ENCODE measurements around the gene YIPF6. TPM values are rescaled to one million over a fixed set of nuclear protein-coding genes. Genes with fewer than 3 reads are reported as not detected.
"Not testable (repeated sequence)": the region's sequence is repeated elsewhere in the genome, so short reads cannot be mapped to it uniquely, and the experiment has no call there.

YIPF6 gene
- total and polyA plus RNA-seq, 9 donors = 22.1 to 29.7 (median 26.5) TPM

- Histone ChIP-seq H3K27me3 (ENCODE audit: control insufficient read depth, insufficient read depth, low read length) (no peaks in the 10 kb centered on the region), H3K4me3 (ENCODE audit: low read length) (no peak overlapping the region), H3K4me1 (ENCODE audit: control insufficient read depth, insufficient read depth, low read length) (no peaks in the 10 kb centered on the region), H3K27ac (ENCODE audit: low read length) (no peak overlapping the region), H3K9me3 (replicated peaks; ENCODE audit: control insufficient read depth, low read depth, low read length) (no peaks in the 10 kb centered on the region), H3K36me3 (ENCODE audit: control insufficient read depth, insufficient read depth, low read length) (no peaks in the 10 kb centered on the region)
- no CpG with 5 or more reads among the region's 1 CpG for WGBS (ENCODE audit: insufficient coverage)
- DNase-seq = no peak
Measured at GRCh38 chrX:68463880-68464279, 35.0 kb upstream of the YIPF6 start.

GRCh38 chrX:68464796-68465195, 34.1 kb upstream of the YIPF6 start:
- Histone ChIP-seq H3K27me3 (ENCODE audit: control insufficient read depth, insufficient read depth, low read length) (no peaks in the 10 kb centered on the region), H3K4me3 (ENCODE audit: low read length) (no peak overlapping the region), H3K27ac (ENCODE audit: low read length) (no peak overlapping the region), H3K36me3 (ENCODE audit: control insufficient read depth, insufficient read depth, low read length) (no peaks in the 10 kb centered on the region), H3K4me1 (ENCODE audit: control insufficient read depth, insufficient read depth, low read length) (no peaks in the 10 kb centered on the region), H3K9me3 (replicated peaks; ENCODE audit: control insufficient read depth, low read depth, low read length) (no peaks in the 10 kb centered on the region)
- DNase-seq = no peak
- WGBS (ENCODE audit: insufficient coverage) = 100% methylated on average over 1 of the region's 4 CpGs

GRCh38 chrX:68480969-68481368, 17.9 kb upstream of the YIPF6 start:
- Histone ChIP-seq H3K4me1 (ENCODE audit: control insufficient read depth, insufficient read depth, low read length) (no peaks in the 10 kb centered on the region), H3K9me3 (replicated peaks; ENCODE audit: control insufficient read depth, low read depth, low read length) (no peaks in the 10 kb centered on the region), H3K4me3 (ENCODE audit: low read length) (no peak overlapping the region), H3K36me3 (ENCODE audit: control insufficient read depth, insufficient read depth, low read length) (no peaks in the 10 kb centered on the region), H3K27ac (ENCODE audit: low read length) (no peak overlapping the region), H3K27me3 (ENCODE audit: control insufficient read depth, insufficient read depth, low read length) (peaks cover 2% of the 10 kb centered on the region)
- DNase-seq = no peak
- WGBS (ENCODE audit: insufficient coverage) = no CpG with 5 or more reads among the region's 1 CpG

DNA sequence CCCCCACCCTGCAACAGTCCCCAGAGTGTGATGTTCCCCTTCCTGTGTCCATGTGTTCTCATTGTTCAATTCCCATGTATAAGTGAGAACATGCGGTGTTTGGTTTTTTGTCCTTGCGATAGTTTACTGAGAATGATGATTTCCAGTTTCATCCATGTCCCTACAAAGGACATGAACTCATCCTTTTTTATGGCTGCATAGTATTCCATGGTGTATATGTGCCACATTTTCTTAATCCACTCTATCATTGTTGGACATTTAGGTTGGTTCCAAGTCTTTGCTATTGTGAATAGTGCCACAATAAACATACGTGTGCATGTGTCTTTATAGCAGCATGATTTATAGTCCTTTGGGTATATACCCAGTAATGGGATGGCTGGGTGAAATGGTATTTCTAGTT, 12.7 kb upstream of the YIPF6 start:
- not testable (repeated sequence) for H3K27ac ChIP-seq (ENCODE audit: low read length); H3K4me1 ChIP-seq (ENCODE audit: control insufficient read depth, insufficient read depth, low read length); H3K4me3 ChIP-seq (ENCODE audit: low read length); H3K9me3 ChIP-seq (replicated peaks; ENCODE audit: control insufficient read depth, low read depth, low read length); H3K27me3 ChIP-seq (ENCODE audit: control insufficient read depth, insufficient read depth, low read length); H3K36me3 ChIP-seq (ENCODE audit: control insufficient read depth, insufficient read depth, low read length); DNase-seq
- WGBS (ENCODE audit: insufficient coverage) = no CpG with 5 or more reads among the region's 3 CpGs

DNA sequence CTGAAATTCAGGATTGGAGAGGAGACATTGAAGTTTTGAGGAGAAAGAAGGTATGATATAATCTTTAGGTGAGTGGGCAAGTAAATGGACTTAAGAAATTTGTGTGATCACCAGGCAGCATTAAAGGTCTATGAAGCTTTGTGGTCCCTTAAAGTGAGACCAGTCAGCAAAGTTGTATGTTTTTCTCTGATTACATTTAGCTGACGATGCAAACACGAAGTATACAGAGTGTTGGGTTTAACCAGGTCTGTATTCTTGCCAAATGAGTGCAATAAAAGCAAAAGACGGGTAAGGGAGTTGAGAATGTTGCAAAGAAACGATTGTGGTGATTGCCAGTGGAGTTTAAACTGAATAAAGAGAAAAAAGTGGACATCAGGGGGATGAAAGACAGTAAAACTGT, 11.6 kb upstream of the YIPF6 start:
- no peak for DNase-seq
- no peaks in the 10 kb centered on the region for H3K36me3 ChIP-seq (ENCODE audit: control insufficient read depth, insufficient read depth, low read length)
- no peak overlapping the region for H3K27ac ChIP-seq (ENCODE audit: low read length)
- 48% methylated on average over 4 of the region's 4 CpGs for WGBS (ENCODE audit: insufficient coverage)
- H3K4me1 ChIP-seq (ENCODE audit: control insufficient read depth, insufficient read depth, low read length) = no peaks in the 10 kb centered on the region
- H3K9me3 ChIP-seq (replicated peaks; ENCODE audit: control insufficient read depth, low read depth, low read length) = no peaks in the 10 kb centered on the region
- H3K27me3 ChIP-seq (ENCODE audit: control insufficient read depth, insufficient read depth, low read length) = no peaks in the 10 kb centered on the region
- H3K4me3 ChIP-seq (ENCODE audit: low read length) = no peak overlapping the region

- no CpG with 5 or more reads among the region's 1 CpG for WGBS (ENCODE audit: insufficient coverage)
- no peak for DNase-seq
- no peak overlapping the region for H3K27ac ChIP-seq (ENCODE audit: low read length)
- H3K4me3 ChIP-seq (ENCODE audit: low read length) = no peak overlapping the region
- no peaks in the 10 kb centered on the region for H3K27me3 ChIP-seq (ENCODE audit: control insufficient read depth, insufficient read depth, low read length)
- H3K36me3 ChIP-seq (ENCODE audit: control insufficient read depth, insufficient read depth, low read length) = no peaks in the 10 kb centered on the region
- no peaks in the 10 kb centered on the region for H3K9me3 ChIP-seq (replicated peaks; ENCODE audit: control insufficient read depth, low read depth, low read length)
- H3K4me1 ChIP-seq (ENCODE audit: control insufficient read depth, insufficient read depth, low read length) = no peaks in the 10 kb centered on the region
Measured at GRCh38 chrX:68487924-68488323, 10.9 kb upstream of the YIPF6 start.

DNA sequence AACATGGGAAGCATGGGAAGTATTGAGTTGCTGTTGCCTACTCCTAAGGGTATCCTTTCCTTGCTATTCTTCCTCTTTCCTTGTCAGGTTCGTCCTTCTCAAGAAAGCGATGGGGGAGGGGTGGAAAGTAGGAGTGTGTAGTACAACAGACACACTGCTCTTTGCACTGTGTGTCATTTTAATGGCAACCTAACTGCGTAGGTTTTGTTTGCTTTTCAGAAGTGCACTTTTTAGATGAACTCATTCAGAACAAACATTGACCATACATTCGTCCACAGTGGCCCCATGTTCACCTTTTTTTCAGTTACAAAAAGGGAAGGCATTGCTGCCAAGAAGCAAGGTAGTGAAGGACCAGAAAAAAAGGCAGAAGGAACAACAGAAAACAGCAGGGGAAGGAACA, 10.2 kb upstream of the YIPF6 start:
- no peaks in the 10 kb centered on the region for H3K27me3 ChIP-seq (ENCODE audit: control insufficient read depth, insufficient read depth, low read length)
- no peak overlapping the region for H3K4me3 ChIP-seq (ENCODE audit: low read length)
- DNase-seq = no peak
- H3K27ac ChIP-seq (ENCODE audit: low read length) = no peak overlapping the region
- H3K9me3 ChIP-seq (replicated peaks; ENCODE audit: control insufficient read depth, low read depth, low read length) = no peaks in the 10 kb centered on the region
- WGBS (ENCODE audit: insufficient coverage) = 40% methylated on average over 1 of the region's 4 CpGs
- no peaks in the 10 kb centered on the region for H3K36me3 ChIP-seq (ENCODE audit: control insufficient read depth, insufficient read depth, low read length)
- H3K4me1 ChIP-seq (ENCODE audit: control insufficient read depth, insufficient read depth, low read length) = no peaks in the 10 kb centered on the region

- no peak overlapping the region for H3K27ac ChIP-seq (ENCODE audit: low read length)
- no peaks in the 10 kb centered on the region for H3K36me3 ChIP-seq (ENCODE audit: control insufficient read depth, insufficient read depth, low read length)
- no peak overlapping the region for H3K4me3 ChIP-seq (ENCODE audit: low read length)
- no peaks in the 10 kb centered on the region for H3K9me3 ChIP-seq (replicated peaks; ENCODE audit: control insufficient read depth, low read depth, low read length)
- no peaks in the 10 kb centered on the region for H3K27me3 ChIP-seq (ENCODE audit: control insufficient read depth, insufficient read depth, low read length)
- no peaks in the 10 kb centered on the region for H3K4me1 ChIP-seq (ENCODE audit: control insufficient read depth, insufficient read depth, low read length)
- DNase-seq = peak; percentile 13
Measured at GRCh38 chrX:68490644-68491043, 8.2 kb upstream of the YIPF6 start.

- Histone ChIP-seq H3K4me1 (ENCODE audit: control insufficient read depth, insufficient read depth, low read length) (no peaks in the 10 kb centered on the region), H3K9me3 (replicated peaks; ENCODE audit: control insufficient read depth, low read depth, low read length) (no peaks in the 10 kb centered on the region), H3K4me3 (ENCODE audit: low read length) (no peak overlapping the region), H3K27me3 (ENCODE audit: control insufficient read depth, insufficient read depth, low read length) (no peaks in the 10 kb centered on the region), H3K36me3 (ENCODE audit: control insufficient read depth, insufficient read depth, low read length) (no peaks in the 10 kb centered on the region), H3K27ac (ENCODE audit: low read length) (no peak overlapping the region)
- no peak for DNase-seq
- WGBS (ENCODE audit: insufficient coverage) = no CpG with 5 or more reads among the region's 2 CpGs
Measured at GRCh38 chrX:68492583-68492982, 6.3 kb upstream of the YIPF6 start.

- not testable (repeated sequence) for H3K9me3 ChIP-seq (replicated peaks; ENCODE audit: control insufficient read depth, low read depth, low read length); DNase-seq; H3K27me3 ChIP-seq (ENCODE audit: control insufficient read depth, insufficient read depth, low read length); H3K27ac ChIP-seq (ENCODE audit: low read length); H3K4me1 ChIP-seq (ENCODE audit: control insufficient read depth, insufficient read depth, low read length); H3K36me3 ChIP-seq (ENCODE audit: control insufficient read depth, insufficient read depth, low read length); H3K4me3 ChIP-seq (ENCODE audit: low read length)
- no CpG with 5 or more reads among the region's 2 CpGs for WGBS (ENCODE audit: insufficient coverage)
Measured at GRCh38 chrX:68493776-68494175, 5.1 kb upstream of the YIPF6 start.

DNA sequence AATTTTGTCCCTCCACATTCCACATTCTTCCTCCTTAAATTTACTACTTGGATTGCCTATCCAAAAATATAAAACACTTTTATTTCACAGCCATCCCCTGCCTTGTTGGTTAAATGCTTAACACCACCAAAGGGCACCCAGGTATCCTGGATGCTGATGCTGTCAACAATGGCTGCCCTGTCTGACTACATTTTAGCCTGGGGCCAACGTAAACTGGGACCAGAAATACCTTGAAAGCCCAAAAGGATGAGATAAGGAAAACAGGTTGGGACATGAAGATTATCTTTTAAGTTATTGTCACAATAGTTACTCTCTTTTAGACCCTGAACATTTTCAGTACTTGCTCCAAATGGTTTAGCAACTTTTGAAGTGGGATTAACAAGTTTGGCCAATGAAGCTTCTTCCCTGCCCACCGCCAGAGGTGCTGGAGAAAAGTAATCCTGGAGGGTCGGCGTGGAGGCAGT, 775 bp upstream of the YIPF6 start:
- Histone ChIP-seq H3K27me3 (ENCODE audit: control insufficient read depth, insufficient read depth, low read length) (peaks cover 6% of the 10 kb centered on the region), H3K27ac (ENCODE audit: low read length) (peak overlapping the region; percentile 98), H3K4me3 (ENCODE audit: low read length) (peak overlapping the region; percentile 59), H3K9me3 (replicated peaks; ENCODE audit: control insufficient read depth, low read depth, low read length) (no peaks in the 10 kb centered on the region), H3K4me1 (ENCODE audit: control insufficient read depth, insufficient read depth, low read length) (peaks cover 5% of the 10 kb centered on the region), H3K36me3 (ENCODE audit: control insufficient read depth, insufficient read depth, low read length) (peaks cover 1% of the 10 kb centered on the region)
- WGBS (ENCODE audit: insufficient coverage) = 29% methylated on average over 2 of the region's 4 CpGs
- no peak for DNase-seq

Data from muscle of leg (tissue), 11 donors.